ENCODE measurements around the gene ZSWIM4. TPM values are rescaled to one million over a fixed set of nuclear protein-coding genes. Genes with fewer than 3 reads are reported as not detected.
A peak's percentile ranks its signal among the peaks of the same experiment; 100 is the strongest.

The ZSWIM4 gene
- total RNA-seq, 6 experiments from 2014 or later: 5.0 to 6.0 (median 5.2) TPM

DNA sequence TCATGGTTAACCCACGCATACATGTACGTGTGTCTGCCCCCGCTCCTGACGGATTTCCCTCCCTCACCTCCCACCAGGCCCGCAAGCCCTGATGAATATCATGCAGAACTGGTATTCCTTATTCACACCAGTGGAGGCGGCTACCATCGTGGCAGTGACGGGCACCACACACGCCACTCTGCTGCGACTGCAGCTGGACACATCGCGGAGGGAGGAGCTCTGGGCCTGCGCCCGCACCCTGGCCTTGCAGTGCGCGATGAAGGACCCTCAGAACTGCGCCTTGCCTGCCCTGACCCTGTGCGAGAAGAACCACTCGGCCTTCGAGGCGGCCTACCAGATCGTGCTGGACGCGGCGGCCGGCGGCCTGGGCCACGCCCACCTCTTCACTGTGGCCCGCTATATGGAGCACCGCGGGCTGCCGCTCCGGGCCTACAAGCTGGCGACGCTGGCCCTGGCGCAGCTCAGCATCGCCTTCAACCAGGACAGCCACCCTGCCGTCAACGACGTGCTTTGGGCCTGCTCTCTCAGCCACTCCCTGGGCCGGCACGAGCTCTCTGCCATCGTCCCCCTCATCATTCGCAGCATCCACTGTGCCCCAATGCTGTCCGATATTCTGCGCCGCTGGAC is 35.0 kb downstream of the ZSWIM4 start:
- Mint-ChIP-seq H3K27me3 (ENCODE audit: insufficient read depth) (peaks cover 85% of the 10 kb centered on the region), H3K27ac (peak overlapping the region; percentile 100)

DNA sequence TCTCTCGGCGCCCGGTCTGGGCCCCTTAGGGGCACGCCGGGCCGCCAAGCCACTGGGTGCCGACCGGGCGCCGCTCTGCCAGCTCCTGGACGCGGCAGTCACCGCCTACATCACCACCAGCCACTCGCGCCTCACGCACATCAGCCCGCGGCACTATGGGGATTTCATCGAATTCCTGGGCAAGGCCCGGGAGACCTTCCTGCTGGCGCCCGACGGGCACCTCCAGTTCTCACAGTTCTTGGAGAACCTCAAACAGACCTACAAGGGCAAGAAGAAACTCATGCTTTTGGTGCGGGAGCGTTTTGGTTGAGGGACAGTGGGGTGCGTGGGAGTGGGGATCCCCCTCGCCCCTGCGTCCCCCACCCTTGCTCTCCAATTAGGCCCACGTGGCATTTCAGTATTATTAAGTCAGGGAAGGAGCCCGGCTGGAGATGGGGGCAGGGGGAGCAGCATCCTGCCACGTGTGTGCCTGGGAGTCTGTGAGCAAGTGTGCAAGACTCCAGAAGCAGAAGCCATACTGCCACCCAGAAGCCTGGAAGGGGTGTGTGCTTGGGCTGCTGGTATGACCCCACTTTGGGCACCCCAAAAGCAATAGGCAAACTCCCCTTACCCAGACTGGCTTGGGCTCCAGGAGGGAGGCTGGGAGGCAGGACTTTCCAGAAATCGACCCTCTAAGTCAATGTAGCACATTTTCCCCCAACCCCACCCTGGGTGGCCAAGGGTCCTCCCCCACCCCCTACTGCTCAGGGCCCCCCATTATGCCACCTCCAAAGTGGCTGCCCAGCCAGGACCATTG is 35.7 kb downstream of the ZSWIM4 start:
- peaks cover 40% of the 10 kb centered on the region for H3K4me1 Mint-ChIP-seq (ENCODE audit: low read depth)
- peaks cover 56% of the 10 kb centered on the region for H3K36me3 Mint-ChIP-seq (ENCODE audit: low read depth)
- TF ChIP-seq, protein P1, sequence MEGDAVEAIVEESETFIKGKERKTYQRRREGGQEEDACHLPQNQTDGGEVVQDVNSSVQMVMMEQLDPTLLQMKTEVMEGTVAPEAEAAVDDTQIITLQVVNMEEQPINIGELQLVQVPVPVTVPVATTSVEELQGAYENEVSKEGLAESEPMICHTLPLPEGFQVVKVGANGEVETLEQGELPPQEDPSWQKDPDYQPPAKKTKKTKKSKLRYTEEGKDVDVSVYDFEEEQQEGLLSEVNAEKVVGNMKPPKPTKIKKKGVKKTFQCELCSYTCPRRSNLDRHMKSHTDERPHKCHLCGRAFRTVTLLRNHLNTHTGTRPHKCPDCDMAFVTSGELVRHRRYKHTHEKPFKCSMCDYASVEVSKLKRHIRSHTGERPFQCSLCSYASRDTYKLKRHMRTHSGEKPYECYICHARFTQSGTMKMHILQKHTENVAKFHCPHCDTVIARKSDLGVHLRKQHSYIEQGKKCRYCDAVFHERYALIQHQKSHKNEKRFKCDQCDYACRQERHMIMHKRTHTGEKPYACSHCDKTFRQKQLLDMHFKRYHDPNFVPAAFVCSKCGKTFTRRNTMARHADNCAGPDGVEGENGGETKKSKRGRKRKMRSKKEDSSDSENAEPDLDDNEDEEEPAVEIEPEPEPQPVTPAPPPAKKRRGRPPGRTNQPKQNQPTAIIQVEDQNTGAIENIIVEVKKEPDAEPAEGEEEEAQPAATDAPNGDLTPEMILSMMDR (IDR thresholded peaks at IDR 0.05): no peak
- H3K27ac Mint-ChIP-seq: peak overlapping the region; percentile 100
- DNase-seq: peak; percentile 66
- H3K4me3 Mint-ChIP-seq: peak overlapping the region; percentile 99
- H3K27me3 Mint-ChIP-seq (ENCODE audit: insufficient read depth): peaks cover 89% of the 10 kb centered on the region
- peaks cover 67% of the 10 kb centered on the region for H3K9me3 Mint-ChIP-seq

More for the DNA sequence above, 35.0 kb downstream of the ZSWIM4 start:
- peak; percentile 38 for DNase-seq
- TF ChIP-seq, protein P1 (IDR thresholded peaks at IDR 0.05): no peak
- peaks cover 40% of the 10 kb centered on the region for H3K4me1 Mint-ChIP-seq (ENCODE audit: low read depth)
- H3K36me3 Mint-ChIP-seq (ENCODE audit: low read depth): peaks cover 59% of the 10 kb centered on the region
- peak overlapping the region; percentile 99 for H3K4me3 Mint-ChIP-seq
- peaks cover 60% of the 10 kb centered on the region for H3K9me3 Mint-ChIP-seq

DNA sequence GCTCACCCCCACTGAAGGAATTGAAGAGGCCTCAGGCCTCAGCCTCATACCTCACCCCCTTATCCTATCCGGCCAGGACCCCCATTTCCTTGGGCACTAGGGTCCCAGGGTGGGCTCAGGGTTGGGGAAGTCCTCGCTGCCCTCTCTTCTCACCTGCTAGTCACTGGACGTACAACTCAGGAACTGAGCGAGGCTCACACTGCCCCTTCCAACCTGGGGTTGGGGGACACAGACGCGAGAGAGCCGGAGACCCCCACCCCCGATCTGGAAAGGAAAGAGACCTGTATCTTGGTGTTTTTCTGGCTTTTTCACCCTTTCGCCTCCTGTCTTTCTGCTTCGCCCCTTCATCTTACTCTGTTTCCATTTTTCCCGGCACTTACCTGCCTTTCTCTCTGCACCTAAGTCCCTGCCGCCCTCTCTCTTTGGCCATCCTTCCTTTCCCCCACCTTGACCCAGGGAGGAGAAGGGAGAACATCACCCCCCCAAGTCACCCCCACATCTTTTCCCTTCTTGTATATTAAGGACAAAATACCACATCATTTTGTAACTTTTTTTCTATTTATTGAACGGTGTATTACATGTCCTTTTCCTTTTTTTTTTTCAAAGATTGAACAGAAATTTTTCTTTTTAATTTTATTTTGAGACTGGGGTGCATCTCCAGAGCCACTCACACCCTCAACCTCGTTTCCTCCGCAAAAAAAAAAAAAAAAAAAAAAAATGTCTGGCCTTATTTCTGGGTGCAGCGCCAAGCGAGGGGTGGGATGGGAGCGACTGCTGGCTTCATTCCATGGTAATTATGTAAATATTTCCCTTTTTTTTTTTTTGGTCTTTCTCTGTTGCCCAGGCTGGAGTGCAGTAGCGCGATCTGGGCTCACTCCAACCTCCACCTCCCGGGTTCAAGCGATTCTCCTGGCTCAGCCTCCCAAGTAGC is 36.6 kb downstream of the ZSWIM4 start:
- DNase-seq: no peak
- TF ChIP-seq, protein P1 (IDR thresholded peaks at IDR 0.05): no peak
- H3K27me3 Mint-ChIP-seq (ENCODE audit: insufficient read depth): peaks cover 93% of the 10 kb centered on the region
- H3K9me3 Mint-ChIP-seq: peaks cover 76% of the 10 kb centered on the region
- peak overlapping the region; percentile 99 for H3K4me3 Mint-ChIP-seq
- H3K36me3 Mint-ChIP-seq (ENCODE audit: low read depth): peaks cover 58% of the 10 kb centered on the region
- peak overlapping the region; percentile 100 for H3K27ac Mint-ChIP-seq
- peaks cover 45% of the 10 kb centered on the region for H3K4me1 Mint-ChIP-seq (ENCODE audit: low read depth)

DNA sequence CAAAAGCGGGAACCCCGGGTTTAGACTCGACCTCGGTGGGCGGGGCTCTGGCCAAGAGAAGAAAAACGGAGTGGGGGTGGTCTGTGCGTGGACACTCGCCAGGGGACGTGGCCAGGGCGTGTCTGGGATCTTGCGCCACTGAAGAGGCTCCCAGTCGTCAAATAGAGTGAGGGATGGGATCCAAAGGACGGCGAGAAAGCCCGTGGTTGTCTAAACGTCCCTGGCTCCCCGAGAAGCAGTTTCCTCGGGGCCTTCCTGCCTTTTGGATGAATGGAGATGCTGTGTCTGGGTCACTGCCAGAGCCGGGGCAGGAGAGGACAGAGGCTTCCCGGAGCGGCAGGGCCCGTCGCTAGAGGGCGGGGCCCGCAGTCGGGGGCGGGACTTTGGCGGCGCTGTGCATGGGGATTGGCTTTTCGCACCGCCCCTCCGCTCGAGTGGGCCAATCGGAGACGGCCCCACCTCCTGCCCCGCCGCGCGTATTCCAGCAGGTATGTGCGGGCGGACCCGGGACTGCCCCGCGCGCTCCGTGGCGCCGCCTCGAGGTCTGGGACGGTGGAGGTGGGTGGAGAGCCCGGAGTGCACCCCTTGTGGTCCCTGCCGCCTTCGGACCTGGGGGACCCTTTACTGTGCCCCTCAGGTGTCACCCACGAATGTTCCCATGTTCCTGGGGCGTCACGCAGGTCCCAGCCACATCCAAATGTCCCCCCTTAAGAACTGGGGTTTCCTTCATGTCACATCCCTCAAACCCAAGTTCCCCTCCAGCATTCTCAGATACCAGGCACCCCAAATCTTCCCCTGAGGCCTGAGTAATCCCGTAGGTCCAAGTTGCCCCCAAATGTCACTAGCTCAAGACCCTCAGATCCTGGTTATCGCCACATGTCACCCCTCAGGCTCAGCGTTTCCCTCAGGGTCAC is 38.3 kb downstream of the ZSWIM4 start:
- H3K9me3 Mint-ChIP-seq: peaks cover 93% of the 10 kb centered on the region
- peaks cover 58% of the 10 kb centered on the region for H3K4me1 Mint-ChIP-seq (ENCODE audit: low read depth)
- H3K27ac Mint-ChIP-seq: peak overlapping the region; percentile 100
- TF ChIP-seq, protein P1 (IDR thresholded peaks at IDR 0.05): peak; percentile 76
- DNase-seq: peak; percentile 88
- H3K27me3 Mint-ChIP-seq (ENCODE audit: insufficient read depth): peaks cover 100% of the 10 kb centered on the region
- H3K36me3 Mint-ChIP-seq (ENCODE audit: low read depth): peaks cover 68% of the 10 kb centered on the region
- H3K4me3 Mint-ChIP-seq: peak overlapping the region; percentile 99

Measured in HFFc6 (cell line).